CD4-positive, alpha-beta T cell (primary cell): ENCODE results near the gene GBP6. TPM values are rescaled to one million over a fixed set of nuclear protein-coding genes. Genes with fewer than 3 reads are reported as not detected.

Source experiments
- ATAC-seq: fragments of 200-7000 bp; cut with Tn5 transposase; one replicate; pipeline ENCODE4 v1.10.0; 2022; ENCODE audit warnings: mild to moderate bottlenecking; ENCODE audit not compliant: poor library complexity
- CTCF ChIA-PET: fragments of 350-600 bp; sonication (Branson Sonifier 250); formaldehyde crosslinking; loops from one replicate; lab custom pipeline; 2021; ENCODE audit warnings: antibody characterized with exemption, inconsistent platforms; lab: Charles Lee
- POLR2A ChIA-PET: fragments of 350-600 bp; sonication (Branson Sonifier 250); formaldehyde crosslinking; loops from one replicate; lab custom pipeline; 2021; ENCODE audit warnings: antibody characterized with exemption, inconsistent platforms; lab: Charles Lee
- DNase-seq, 14 experiments: peaks; one replicate each; pipeline ENCODE4 v3.0.0-alpha.2; 2013 to 2020; ENCODE audit warnings: mixed read lengths in 2 of 14
- H3K27ac ChIP-seq, 2 donors: one replicate each; pipeline versions ENCODE4 v1.5.1 to v1.7.0; 2013; ENCODE audit warnings: low read length in 2 of 2, low read depth in 1 of 2, mild to moderate bottlenecking in 1 of 2
- H3K27me3 ChIP-seq, 2 experiments: 1 replicate in 1 of 2; 2 replicates in 1 of 2; pipeline versions ENCODE4 v1.6.1 to v1.7.0; 2013; ENCODE audit warnings: low read length in 2 of 2, control low read depth in 1 of 2, mild to moderate bottlenecking in 1 of 2, moderate library complexity in 1 of 2; ENCODE audit not compliant: insufficient read depth in 2 of 2, control insufficient read depth in 1 of 2
- H3K36me3 ChIP-seq: one replicate; pipeline ENCODE4 v1.6.1; 2013; ENCODE audit warnings: low read length, control low read depth; ENCODE audit not compliant: insufficient read depth
- H3K4me1 ChIP-seq: one replicate; pipeline ENCODE4 v1.6.1; 2013; ENCODE audit warnings: low read length, control low read depth; ENCODE audit not compliant: insufficient read depth
- H3K4me3 ChIP-seq: one replicate; pipeline ENCODE4 v1.5.1; 2013; ENCODE audit warnings: mild to moderate bottlenecking, low read length, moderate library complexity
- H3K9me3 ChIP-seq, 2 experiments: 1 replicate in 1 of 2; 2 replicates in 1 of 2; pipeline versions ENCODE4 v1.6.1 to v1.7.0; 2013; ENCODE audit warnings: low read length in 2 of 2, mild to moderate bottlenecking in 2 of 2, control low read depth in 1 of 2, moderate library complexity in 1 of 2; ENCODE audit not compliant: control insufficient read depth in 1 of 2, insufficient read depth in 1 of 2
- H3K27ac Mint-ChIP-seq: one replicate; pipeline ENCODE4 v1.8.0; 2020; ENCODE audit warnings: mixed read lengths
- H3K27me3 Mint-ChIP-seq: one replicate; pipeline ENCODE4 v1.8.0; 2021; ENCODE audit warnings: mixed read lengths
- H3K36me3 Mint-ChIP-seq: one replicate; pipeline ENCODE4 v1.8.0; 2021; ENCODE audit warnings: low read depth, mixed read lengths
- H3K4me1 Mint-ChIP-seq: one replicate; pipeline ENCODE4 v1.8.0; 2021; ENCODE audit warnings: low read depth, mixed read lengths
- H3K4me3 Mint-ChIP-seq: one replicate; pipeline ENCODE4 v1.8.0; 2020; ENCODE audit warnings: mild to moderate bottlenecking, mixed read lengths
- H3K9me3 Mint-ChIP-seq: one replicate; pipeline ENCODE4 v1.8.0; 2020; ENCODE audit warnings: mixed read lengths
- intact Hi-C, 2 experiments: fragments of 100-400 bp; cut with DNase I in 1 of 2; cut with micrococcal nuclease in 1 of 2; formaldehyde crosslinking; loops; one replicate each; pipeline versions ENCODE4 v1.15.1 to v1.9.0; 2023 to 2025; cut with DNase I, micrococcal nuclease
- total RNA-seq, 174 experiments: library from RNA in 2 of 174; stranded (reverse) in 2 of 174; gene quantifications; one replicate each; pipeline ENCODE4 v1.2.3 and lab custom pipeline; 2021 to 2026
- TF ChIP-seq, protein P1 (sequence below): fragments of 200-600 bp; IDR thresholded peaks from one replicate; pipeline ENCODE4 v1.8.0; 2022; ENCODE audit warnings: antibody characterized with exemption, mild to moderate bottlenecking

Gene GBP6
- total RNA-seq, 2 experiments from 2014 or later = 0.08 TPM; not detected in 1

DNA sequence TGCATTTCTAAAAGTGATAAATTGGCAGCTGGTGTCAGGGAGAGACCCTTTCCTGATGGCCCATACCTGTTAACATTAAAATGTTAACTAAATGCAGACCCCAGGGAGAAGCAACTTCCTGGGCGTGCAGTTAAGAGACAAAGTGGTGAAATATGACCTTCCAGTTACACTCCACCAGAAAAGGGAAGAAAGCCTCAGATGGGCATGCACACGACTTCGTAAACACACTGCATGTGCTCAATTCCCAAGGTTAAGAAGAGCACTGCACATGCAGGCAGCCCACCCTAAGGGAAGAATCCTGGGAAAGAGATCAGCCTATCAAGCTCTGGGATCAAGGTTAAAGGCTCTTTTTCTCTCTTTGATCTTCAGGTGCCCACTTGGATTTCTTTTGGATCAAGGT lies 9.7 kb upstream of the GBP6 start:
- H3K9me3 ChIP-seq = no peaks in the 10 kb centered on the region
- peaks cover 11% of the 10 kb centered on the region for H3K4me1 ChIP-seq
- H3K4me3 ChIP-seq = no peak overlapping the region
- no peak overlapping the region for H3K27ac Mint-ChIP-seq
- H3K4me1 Mint-ChIP-seq = peaks cover 7% of the 10 kb centered on the region
- H3K27me3 ChIP-seq = no peaks in the 10 kb centered on the region
- H3K36me3 Mint-ChIP-seq = no peaks in the 10 kb centered on the region
- ChIA-PET CTCF (no interaction called here), POLR2A (interaction anchor here (0.6 kb wide), 1 partner anchor 11 kb away, joined by 3 read pairs; no protein-coding TSS in a partner anchor)
- no peak for DNase-seq
- TF ChIP-seq, protein P1, sequence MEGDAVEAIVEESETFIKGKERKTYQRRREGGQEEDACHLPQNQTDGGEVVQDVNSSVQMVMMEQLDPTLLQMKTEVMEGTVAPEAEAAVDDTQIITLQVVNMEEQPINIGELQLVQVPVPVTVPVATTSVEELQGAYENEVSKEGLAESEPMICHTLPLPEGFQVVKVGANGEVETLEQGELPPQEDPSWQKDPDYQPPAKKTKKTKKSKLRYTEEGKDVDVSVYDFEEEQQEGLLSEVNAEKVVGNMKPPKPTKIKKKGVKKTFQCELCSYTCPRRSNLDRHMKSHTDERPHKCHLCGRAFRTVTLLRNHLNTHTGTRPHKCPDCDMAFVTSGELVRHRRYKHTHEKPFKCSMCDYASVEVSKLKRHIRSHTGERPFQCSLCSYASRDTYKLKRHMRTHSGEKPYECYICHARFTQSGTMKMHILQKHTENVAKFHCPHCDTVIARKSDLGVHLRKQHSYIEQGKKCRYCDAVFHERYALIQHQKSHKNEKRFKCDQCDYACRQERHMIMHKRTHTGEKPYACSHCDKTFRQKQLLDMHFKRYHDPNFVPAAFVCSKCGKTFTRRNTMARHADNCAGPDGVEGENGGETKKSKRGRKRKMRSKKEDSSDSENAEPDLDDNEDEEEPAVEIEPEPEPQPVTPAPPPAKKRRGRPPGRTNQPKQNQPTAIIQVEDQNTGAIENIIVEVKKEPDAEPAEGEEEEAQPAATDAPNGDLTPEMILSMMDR = no peak
- H3K27ac ChIP-seq = no peak overlapping the region
- no peak overlapping the region for H3K4me3 Mint-ChIP-seq
- no peaks in the 10 kb centered on the region for H3K9me3 Mint-ChIP-seq
- no peaks in the 10 kb centered on the region for H3K27me3 Mint-ChIP-seq
- no peak for ATAC-seq
- H3K36me3 ChIP-seq = no peaks in the 10 kb centered on the region
- intact Hi-C loops = no loop called here

DNA sequence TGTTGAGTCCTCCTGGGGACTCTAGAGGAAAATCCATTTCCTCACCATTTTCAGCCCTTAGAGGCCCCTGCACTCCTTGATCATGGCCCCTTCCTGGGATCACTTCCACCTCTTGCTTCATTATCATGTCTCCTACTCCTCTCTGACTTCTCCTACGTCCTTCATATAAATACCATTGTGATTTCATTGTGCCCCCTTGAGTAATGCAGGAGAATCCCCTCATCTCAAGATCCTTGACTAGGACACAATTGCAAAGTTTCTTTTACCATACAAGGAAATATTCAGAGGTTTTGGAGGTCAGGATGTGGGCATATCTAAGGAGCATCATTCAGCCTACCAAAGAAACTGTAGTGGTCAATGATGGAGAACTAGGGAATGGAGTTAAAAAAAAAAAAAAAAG lies 8.8 kb upstream of the GBP6 start:
- Mint-ChIP-seq H3K36me3 (no peaks in the 10 kb centered on the region), H3K27ac (no peak overlapping the region), H3K27me3 (no peaks in the 10 kb centered on the region), H3K4me3 (no peak overlapping the region), H3K4me1 (peaks cover 7% of the 10 kb centered on the region), H3K9me3 (no peaks in the 10 kb centered on the region)
- Histone ChIP-seq H3K27ac (no peak overlapping the region), H3K4me1 (peaks cover 11% of the 10 kb centered on the region), H3K9me3 (no peaks in the 10 kb centered on the region), H3K36me3 (no peaks in the 10 kb centered on the region), H3K27me3 (no peaks in the 10 kb centered on the region), H3K4me3 (no peak overlapping the region)
- ATAC-seq (no peak), DNase-seq (peak in 1 of 14 experiments; percentile 25)
- TF ChIP-seq, protein P1 = no peak
- intact Hi-C loops = loop anchor here (5.0 kb wide), 5 partner anchors 58 to 288 kb away; partner anchors contain the start of genes GBP1 (in 1 of the 2) and GBP4 (in 1 of the 2)
- POLR2A ChIA-PET = interaction anchor here (0.7 kb wide), 1 partner anchor 45 kb away, joined by 3 read pairs; no protein-coding TSS in a partner anchor
- CTCF ChIA-PET = interaction anchor here (1.3 kb wide), 1 partner anchor 96 kb away, joined by 3 read pairs; no protein-coding TSS in a partner anchor

DNA sequence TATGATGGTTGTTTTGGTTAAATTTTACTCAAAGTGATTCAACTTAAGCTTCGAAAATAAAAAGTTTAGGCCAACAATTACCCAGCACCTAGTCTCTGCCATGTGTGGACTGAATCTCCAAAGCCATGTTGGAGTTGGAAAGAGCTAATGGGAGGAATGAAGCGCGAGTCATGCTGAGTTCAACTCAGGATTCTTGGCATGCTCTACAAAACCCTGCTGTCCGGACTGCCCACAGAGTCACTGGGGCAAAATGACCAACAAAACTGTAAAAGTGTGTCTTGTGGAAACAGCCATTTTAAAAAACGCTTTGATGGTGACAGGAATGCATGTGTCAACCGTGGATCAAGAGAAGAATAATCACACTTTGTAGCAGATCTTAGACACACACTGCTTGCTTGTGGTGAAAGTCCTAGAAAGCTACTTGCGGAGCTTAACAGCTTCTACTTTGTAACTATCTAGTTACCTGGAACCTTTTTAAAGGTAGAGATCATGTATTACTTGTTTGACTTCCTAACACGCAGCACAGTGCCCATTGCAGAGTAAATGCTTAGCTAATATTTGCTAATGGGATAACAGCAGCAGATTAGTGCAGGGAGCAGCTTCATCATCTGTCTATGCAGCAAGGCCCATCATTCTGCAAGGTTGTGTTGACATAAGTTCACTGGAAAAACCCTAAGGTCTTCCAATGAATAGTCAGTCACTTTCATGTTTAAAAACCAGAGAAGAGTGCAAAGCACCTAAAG lies 7.0 kb upstream of the GBP6 start:
- peaks cover 7% of the 10 kb centered on the region for H3K4me1 Mint-ChIP-seq
- no peak overlapping the region for H3K4me3 Mint-ChIP-seq
- no peaks in the 10 kb centered on the region for H3K27me3 Mint-ChIP-seq
- H3K9me3 Mint-ChIP-seq = no peaks in the 10 kb centered on the region
- ATAC-seq (no peak), DNase-seq (no peak)
- no peak overlapping the region for H3K27ac Mint-ChIP-seq
- Histone ChIP-seq H3K9me3 (no peaks in the 10 kb centered on the region), H3K27me3 (no peaks in the 10 kb centered on the region), H3K36me3 (no peaks in the 10 kb centered on the region), H3K27ac (no peak overlapping the region), H3K4me1 (peaks cover 11% of the 10 kb centered on the region), H3K4me3 (no peak overlapping the region)
- H3K36me3 Mint-ChIP-seq = no peaks in the 10 kb centered on the region
- TF ChIP-seq, protein P1 = no peak
- ChIA-PET POLR2A (interaction anchor here (1.8 to 3.0 kb wide), 6 partner anchors 46 to 271 kb away, joined by 4 to 20 read pairs (median 10); partner anchors contain the start of genes GBP2 and GBP5), CTCF (interaction anchor here (0.7 to 2.5 kb wide), 3 partner anchors 272 to 373 kb away, joined by 3 to 23 read pairs (median 3); no protein-coding TSS in a partner anchor)
- intact Hi-C loops = loop anchor here (5.0 kb wide), 5 partner anchors 60 to 290 kb away; partner anchors contain the start of genes GBP1 (in 1 of the 2) and GBP4 (in 1 of the 2)
